Tibial artery (tissue), 4 donors: ENCODE measurements around the gene PCGF2.

Experiments
- DNase-seq, 2 donors: peaks; one replicate each; pipeline ENCODE4 v3.0.0-alpha.2; 2019
- H3K27ac ChIP-seq, 2 donors: fragments of 200-600 bp; sonication (generic) in 1 of 2; 1 replicate in 1 of 2; 2 replicates in 1 of 2; pipeline ENCODE4 v1.5.1; 2018 to 2019; ENCODE audit warnings: mild to moderate bottlenecking in 1 of 2
- H3K27me3 ChIP-seq, 2 donors: fragments of 200-600 bp; sonication (generic) in 1 of 2; one replicate each; pipeline versions ENCODE4 v1.5.1 to v1.6.0; 2016 to 2019
- H3K36me3 ChIP-seq, 3 donors: fragments of 200-600 bp; sonication (generic) in 2 of 3; one replicate each; pipeline ENCODE4 v1.5.1; 2016 to 2019; ENCODE audit warnings: mild to moderate bottlenecking in 2 of 3
- H3K4me1 ChIP-seq, 4 donors: fragments of 200-600 bp; sonication (generic) in 2 of 4; 1 replicate in 3 of 4; 2 replicates in 1 of 4; pipeline ENCODE4 v1.5.1; 2016 to 2019
- H3K4me3 ChIP-seq, 2 donors: fragments of 200-600 bp; sonication (generic) in 1 of 2; 1 replicate in 1 of 2; 2 replicates in 1 of 2; pipeline ENCODE4 v1.5.1; 2018 to 2019; ENCODE audit warnings: mild to moderate bottlenecking in 2 of 2
- H3K9me3 ChIP-seq, 3 donors: fragments of 200-600 bp; sonication (generic) in 1 of 3; one replicate each; pipeline ENCODE4 v1.5.1; 2016 to 2019
- intact Hi-C: fragments of 100-400 bp; cut with DNase I; formaldehyde crosslinking; loops from one replicate; pipeline ENCODE4 v1.15.0; 2023; ENCODE audit warnings: low total_unique reads
- TF ChIP-seq, protein P1 (sequence below), 2 experiments: fragments of 200-600 bp in 1 of 2; fragments of 450-650 bp in 1 of 2; IDR thresholded peaks; one replicate each; pipeline ENCODE4 v1.5.1; 2017 to 2019; ENCODE audit warnings: antibody characterized with exemption in 2 of 2, mild to moderate bottlenecking in 1 of 2, moderate library complexity in 1 of 2

PCGF2 gene

DNA sequence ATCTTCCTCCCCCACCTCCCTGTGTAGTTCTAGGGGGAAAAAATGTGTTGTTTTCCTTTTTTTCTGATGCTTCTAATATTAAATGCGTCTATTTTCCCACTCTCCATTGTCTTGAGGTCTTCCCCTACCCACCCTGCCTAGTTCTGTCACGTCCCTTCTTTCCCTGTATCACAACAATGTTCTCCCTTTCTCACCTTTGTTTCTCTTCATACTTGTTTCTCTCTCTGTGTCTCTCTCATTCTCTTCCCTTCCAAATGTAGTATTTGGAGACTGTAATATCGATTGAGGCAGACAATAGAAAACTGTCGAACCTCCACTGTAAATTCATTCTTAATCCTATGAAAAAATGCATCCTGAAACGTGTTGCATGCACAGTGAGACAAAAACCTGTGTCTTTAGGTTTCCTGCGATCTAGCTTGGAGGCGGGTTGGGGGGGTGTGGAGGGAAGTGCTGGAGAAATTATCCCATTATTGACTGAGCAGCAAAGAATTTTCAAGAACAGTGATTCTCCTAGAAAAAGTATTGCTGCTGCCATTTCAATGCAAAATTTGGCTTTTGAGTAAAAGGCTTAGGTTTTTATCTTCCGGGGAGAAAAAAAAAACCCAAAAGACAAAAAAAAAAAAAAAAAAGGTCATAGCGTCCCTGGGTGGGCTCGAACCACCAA, 3.1 kb upstream of the PCGF2 start:
- peak overlapping the region; percentile 73 to 96 for H3K4me3 ChIP-seq
- H3K27me3 ChIP-seq, result no peaks in the 10 kb centered on the region
- peaks cover 0 to 65% (median 50%) of the 10 kb centered on the region in 4 donors for H3K4me1 ChIP-seq
- TF ChIP-seq, protein P1, sequence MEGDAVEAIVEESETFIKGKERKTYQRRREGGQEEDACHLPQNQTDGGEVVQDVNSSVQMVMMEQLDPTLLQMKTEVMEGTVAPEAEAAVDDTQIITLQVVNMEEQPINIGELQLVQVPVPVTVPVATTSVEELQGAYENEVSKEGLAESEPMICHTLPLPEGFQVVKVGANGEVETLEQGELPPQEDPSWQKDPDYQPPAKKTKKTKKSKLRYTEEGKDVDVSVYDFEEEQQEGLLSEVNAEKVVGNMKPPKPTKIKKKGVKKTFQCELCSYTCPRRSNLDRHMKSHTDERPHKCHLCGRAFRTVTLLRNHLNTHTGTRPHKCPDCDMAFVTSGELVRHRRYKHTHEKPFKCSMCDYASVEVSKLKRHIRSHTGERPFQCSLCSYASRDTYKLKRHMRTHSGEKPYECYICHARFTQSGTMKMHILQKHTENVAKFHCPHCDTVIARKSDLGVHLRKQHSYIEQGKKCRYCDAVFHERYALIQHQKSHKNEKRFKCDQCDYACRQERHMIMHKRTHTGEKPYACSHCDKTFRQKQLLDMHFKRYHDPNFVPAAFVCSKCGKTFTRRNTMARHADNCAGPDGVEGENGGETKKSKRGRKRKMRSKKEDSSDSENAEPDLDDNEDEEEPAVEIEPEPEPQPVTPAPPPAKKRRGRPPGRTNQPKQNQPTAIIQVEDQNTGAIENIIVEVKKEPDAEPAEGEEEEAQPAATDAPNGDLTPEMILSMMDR (IDR thresholded peaks at IDR 0.05), result no peak
- intact Hi-C loops, result loop anchor here (5.0 kb wide), 1 partner anchor 46 kb away; the partner anchor contains the start of gene PIP4K2B
- peak overlapping the region; percentile 8 to 96 for H3K27ac ChIP-seq
- H3K9me3 ChIP-seq, result no peaks in the 10 kb centered on the region
- H3K36me3 ChIP-seq, result peaks cover 7 to 19% (median 11%) of the 10 kb centered on the region in 3 donors
- DNase-seq, result no peak

GRCh38 chr17:38750312-38751121, 2.4 kb upstream of the PCGF2 start:
- DNase-seq, result no peak

GRCh38 chr17:38750044-38750311, 1.8 kb upstream of the PCGF2 start:
- Histone ChIP-seq H3K27me3 (no peaks in the 10 kb centered on the region), H3K9me3 (no peaks in the 10 kb centered on the region), H3K36me3 (peaks cover 0 to 9% (median under 1%) of the 10 kb centered on the region in 3 donors), H3K27ac (peak overlapping the region; percentile 91 to 96), H3K4me1 (peaks cover 0 to 72% (median 54%) of the 10 kb centered on the region in 4 donors), H3K4me3 (peak overlapping the region; percentile 70 to 88)
- TF ChIP-seq, protein P1 (IDR thresholded peaks at IDR 0.05), result no peak
- intact Hi-C loops, result loop anchor here (5.0 kb wide), 1 partner anchor 47 kb away; the partner anchor contains the start of gene PIP4K2B
- DNase-seq, result no peak

More at GRCh38 chr17:38750312-38751121, 2.4 kb upstream of the PCGF2 start:
- H3K27me3 ChIP-seq, result no peaks in the 10 kb centered on the region
- H3K4me3 ChIP-seq, result peak overlapping the region; percentile 70 to 88
- TF ChIP-seq, protein P1 (IDR thresholded peaks at IDR 0.05), result no peak
- H3K4me1 ChIP-seq, result peaks cover 0 to 73% (median 54%) of the 10 kb centered on the region in 4 donors
- H3K36me3 ChIP-seq, result peaks cover 0 to 12% (median 4%) of the 10 kb centered on the region in 3 donors
- H3K9me3 ChIP-seq, result no peaks in the 10 kb centered on the region
- H3K27ac ChIP-seq, result peak overlapping the region; percentile 91 to 96
- intact Hi-C loops, result loop anchor here (5.0 kb wide), 1 partner anchor 47 kb away; the partner anchor contains the start of gene PIP4K2B

DNA sequence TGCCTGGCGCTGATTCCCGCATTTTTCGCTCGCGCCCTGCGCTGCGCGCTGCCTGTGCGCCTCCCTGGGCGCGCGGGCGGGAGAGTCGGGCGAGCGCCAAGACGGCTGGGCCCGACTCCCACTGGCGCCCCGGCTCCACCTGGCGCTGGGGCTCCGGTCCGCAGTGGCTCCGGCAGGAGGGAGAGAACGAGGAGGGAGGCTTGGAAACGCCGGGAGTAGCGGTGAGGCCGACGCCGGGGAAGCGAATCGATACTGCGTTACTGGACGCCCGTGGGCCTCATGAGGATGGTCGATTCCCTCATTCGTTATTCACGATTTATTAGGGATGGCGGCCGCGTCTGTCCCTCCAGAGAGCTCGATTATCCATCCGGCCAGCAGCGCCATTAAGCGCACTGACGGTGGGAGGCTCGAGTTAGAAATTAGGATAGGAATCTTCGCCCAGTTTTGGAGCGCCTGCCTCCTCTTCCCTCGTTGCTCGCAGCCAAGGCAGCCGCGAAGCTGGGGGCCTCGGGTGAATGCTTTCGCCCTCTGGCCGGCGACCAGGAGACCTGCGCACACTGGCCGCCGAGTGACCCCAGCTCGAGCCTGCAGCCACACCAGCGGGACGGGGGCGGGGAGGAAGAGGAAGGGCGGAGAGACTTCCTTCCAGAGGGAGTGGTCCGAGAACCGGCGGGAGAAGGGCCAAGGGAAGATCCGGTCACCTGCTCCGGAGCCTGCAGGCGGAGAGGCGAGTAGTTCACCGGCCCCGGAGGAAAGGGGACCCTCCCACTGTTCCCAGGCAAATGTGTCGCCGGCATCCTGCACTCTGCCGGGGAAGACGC, 1.3 kb upstream of the PCGF2 start:
- no peaks in the 10 kb centered on the region for H3K27me3 ChIP-seq
- intact Hi-C loops, result loop anchor here (5.0 kb wide), 1 partner anchor 48 kb away; the partner anchor contains the start of gene PIP4K2B
- no peaks in the 10 kb centered on the region for H3K9me3 ChIP-seq
- peak overlapping the region; percentile 70 to 88 for H3K4me3 ChIP-seq
- peaks cover 0 to 67% (median 49%) of the 10 kb centered on the region in 4 donors for H3K4me1 ChIP-seq
- DNase-seq, result peak; percentile 92
- H3K36me3 ChIP-seq, result peaks cover 0 to 3% (median 0%) of the 10 kb centered on the region in 3 donors
- peak overlapping the region; percentile 91 to 96 for H3K27ac ChIP-seq
- TF ChIP-seq, protein P1 (IDR thresholded peaks at IDR 0.05), result no peak

- Histone ChIP-seq H3K27ac (peak overlapping the region; percentile 91 to 96), H3K4me1 (peaks cover 0 to 65% (median 43%) of the 10 kb centered on the region in 4 donors), H3K27me3 (no peaks in the 10 kb centered on the region), H3K36me3 (no peaks in the 10 kb centered on the region), H3K4me3 (peak overlapping the region; percentile 70 to 88), H3K9me3 (no peaks in the 10 kb centered on the region)
- no peak for DNase-seq
- TF ChIP-seq, protein P1 (IDR thresholded peaks at IDR 0.05), result no peak
- intact Hi-C loops, result no loop called here
These were observed 721 bp upstream of the PCGF2 start for GRCh38 chr17:38748892-38749222.
